Neural progenitor cell (in vitro differentiated cells): ENCODE results near the gene CSRP3.

Source experiments
- CTCF ChIP-seq: fragments of 200-600 bp; sonication (generic); IDR thresholded peaks from 2 replicates; pipeline ENCODE4 v1.5.1; 2017; ENCODE audit warnings: antibody characterized with exemption, mild to moderate bottlenecking
- EZH2 ChIP-seq: fragments of 200-600 bp; sonication (generic); IDR thresholded peaks from 2 replicates; pipeline ENCODE4 v1.6.1; 2017; ENCODE audit warnings: antibody characterized with exemption, mild to moderate bottlenecking, moderate library complexity

GRCh38 chr11:19168090-19168489 lies 33.7 kb downstream of the CSRP3 start:
- TF ChIP-seq EZH2 = no peak
- no peak for TF ChIP-seq CTCF
